IPS-18a (cell line): ENCODE data around the gene HSPA14.
"Not testable (repeated sequence)": the region's sequence is repeated elsewhere in the genome, so short reads cannot be mapped to it uniquely, and the experiment has no call there.

Source experiments
- H3K27ac ChIP-seq: one replicate; pipeline ENCODE4 v1.5.1; 2013; ENCODE audit warnings: low read length
- H3K27me3 ChIP-seq: one replicate; pipeline ENCODE4 v1.6.1; 2013; ENCODE audit warnings: mild to moderate bottlenecking, low read length; ENCODE audit not compliant: control insufficient read depth, insufficient read depth
- H3K36me3 ChIP-seq: one replicate; pipeline ENCODE4 v1.6.1; 2013; ENCODE audit warnings: low read depth, low read length; ENCODE audit not compliant: control insufficient read depth
- H3K4me1 ChIP-seq: one replicate; pipeline ENCODE4 v1.6.1; 2013; ENCODE audit warnings: low read depth, low read length; ENCODE audit not compliant: control insufficient read depth
- H3K4me3 ChIP-seq: one replicate; pipeline ENCODE4 v1.5.1; 2013; ENCODE audit warnings: low read length
- H3K9ac ChIP-seq: one replicate; pipeline ENCODE4 v1.6.1; 2013; ENCODE audit warnings: mild to moderate bottlenecking, low read length, moderate library complexity
- H3K9me3 ChIP-seq: one replicate; pipeline ENCODE4 v1.6.1; 2013; ENCODE audit warnings: low read depth, low read length; ENCODE audit not compliant: control insufficient read depth

HSPA14 gene

DNA sequence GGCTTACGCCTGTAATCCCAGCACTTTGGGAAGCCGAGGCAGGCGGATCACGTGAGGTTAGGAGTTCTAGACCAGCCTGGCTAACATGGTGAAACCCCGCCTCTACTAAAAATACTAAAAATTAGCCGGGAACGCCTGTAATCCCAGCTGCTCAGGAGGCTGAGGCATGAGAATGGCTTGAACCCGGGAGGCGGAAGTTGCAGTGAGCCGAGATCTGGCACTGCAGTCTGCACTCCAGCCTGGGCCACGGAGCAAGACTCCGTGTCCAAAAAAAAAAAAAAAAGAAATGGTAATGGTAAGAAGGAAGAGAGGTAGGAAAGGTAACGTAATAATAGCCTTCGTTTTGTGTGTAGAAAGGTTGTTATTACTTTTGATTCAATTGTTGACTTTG is 1.2 kb downstream of the HSPA14 start:
- peaks cover 44% of the 10 kb centered on the region for H3K36me3 ChIP-seq

DNA sequence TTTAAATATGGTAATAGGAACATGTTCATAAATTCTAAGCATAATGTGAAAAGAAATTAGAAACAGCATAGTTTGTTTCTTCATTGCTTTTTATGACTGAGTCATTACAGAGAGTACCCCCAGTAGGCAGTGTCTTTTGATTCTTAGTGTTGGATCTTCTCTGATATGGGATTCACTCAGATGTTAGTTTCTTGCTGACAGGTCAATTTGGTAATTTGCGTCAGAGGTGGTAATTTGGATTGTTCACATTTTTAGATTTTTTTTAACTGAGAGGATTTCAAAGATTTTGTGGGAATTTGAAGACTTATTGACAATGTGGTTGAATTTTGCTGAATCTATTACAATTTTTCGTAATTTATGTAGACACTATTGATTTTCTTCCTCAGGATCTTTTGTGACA is 2.1 kb downstream of the HSPA14 start:
- no peak overlapping the region for H3K9ac ChIP-seq
- no peak overlapping the region for H3K4me3 ChIP-seq
- no peaks in the 10 kb centered on the region for H3K9me3 ChIP-seq
- no peaks in the 10 kb centered on the region for H3K27me3 ChIP-seq
- peaks cover 8% of the 10 kb centered on the region for H3K4me1 ChIP-seq
- no peak overlapping the region for H3K27ac ChIP-seq
- H3K36me3 ChIP-seq = peaks cover 52% of the 10 kb centered on the region

More for the DNA sequence above, 1.2 kb downstream of the HSPA14 start:
- Histone ChIP-seq H3K9me3 (no peaks in the 10 kb centered on the region), H3K4me3 (peak overlapping the region; percentile 92), H3K27ac (no peak overlapping the region), H3K9ac (peak overlapping the region; percentile 96), H3K4me1 (peaks cover 8% of the 10 kb centered on the region), H3K27me3 (no peaks in the 10 kb centered on the region)

DNA sequence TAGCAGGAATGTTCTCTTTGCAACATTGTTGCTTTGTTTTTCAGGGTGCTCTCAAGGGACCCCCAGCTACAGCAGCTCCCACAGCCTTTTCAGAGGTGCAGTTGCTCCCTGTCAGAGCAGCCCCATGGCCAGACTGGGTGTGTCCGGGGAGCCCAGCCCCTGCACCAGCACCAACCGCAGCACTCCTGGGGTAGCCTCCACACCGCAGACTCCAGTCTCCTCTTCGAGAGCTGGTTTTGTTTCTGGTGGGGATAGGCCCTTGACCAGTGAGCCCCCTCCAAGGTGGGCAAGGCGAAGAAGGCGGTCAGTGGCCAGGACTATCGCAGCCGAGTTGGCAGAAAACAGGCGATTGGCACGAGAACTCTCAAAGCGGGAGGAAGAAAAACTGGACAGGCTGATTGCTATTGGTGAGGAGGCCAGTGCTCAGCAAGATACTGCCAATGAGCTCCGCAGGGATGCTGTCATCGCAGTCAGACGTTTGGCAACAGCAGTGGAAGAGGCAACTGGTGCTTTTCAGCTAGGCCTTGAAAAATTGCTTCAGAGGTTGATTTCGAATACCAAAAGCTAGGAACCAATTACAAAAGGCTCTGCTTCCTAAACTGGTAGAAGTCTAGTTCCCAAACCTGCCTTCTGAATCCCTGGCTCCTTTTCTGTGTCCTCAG is 5.4 kb downstream of the HSPA14 start:
- no peaks in the 10 kb centered on the region for H3K27me3 ChIP-seq

DNA sequence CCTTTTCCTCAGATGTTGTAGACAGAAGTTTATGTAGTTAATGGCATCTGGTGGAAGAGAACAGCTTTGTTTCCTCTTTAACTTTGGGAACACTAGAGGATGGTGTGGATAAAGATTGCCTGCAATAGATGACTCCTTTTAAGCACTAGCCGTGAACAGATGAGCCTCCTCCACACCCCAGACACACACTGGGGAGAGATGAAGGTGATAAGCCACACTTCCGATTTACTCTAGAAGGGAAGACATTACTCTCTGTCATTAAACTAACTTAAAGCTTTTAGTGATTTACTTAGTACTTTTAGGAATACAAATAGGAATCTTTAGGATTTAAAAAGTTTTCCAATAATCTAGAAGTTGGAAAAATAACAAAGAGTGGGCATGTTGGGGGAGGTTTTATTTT is 6.8 kb downstream of the HSPA14 start:
- H3K36me3 ChIP-seq = peaks cover 62% of the 10 kb centered on the region
- no peak overlapping the region for H3K9ac ChIP-seq
- H3K27me3 ChIP-seq = no peaks in the 10 kb centered on the region
- H3K27ac ChIP-seq = no peak overlapping the region
- no peaks in the 10 kb centered on the region for H3K4me1 ChIP-seq
- H3K9me3 ChIP-seq = no peaks in the 10 kb centered on the region
- no peak overlapping the region for H3K4me3 ChIP-seq

More for the DNA sequence above, 5.4 kb downstream of the HSPA14 start:
- no peak overlapping the region for H3K27ac ChIP-seq
- peaks cover 4% of the 10 kb centered on the region for H3K4me1 ChIP-seq
- no peak overlapping the region for H3K4me3 ChIP-seq
- H3K9me3 ChIP-seq = no peaks in the 10 kb centered on the region
- H3K36me3 ChIP-seq = peaks cover 53% of the 10 kb centered on the region
- H3K9ac ChIP-seq = no peak overlapping the region

DNA sequence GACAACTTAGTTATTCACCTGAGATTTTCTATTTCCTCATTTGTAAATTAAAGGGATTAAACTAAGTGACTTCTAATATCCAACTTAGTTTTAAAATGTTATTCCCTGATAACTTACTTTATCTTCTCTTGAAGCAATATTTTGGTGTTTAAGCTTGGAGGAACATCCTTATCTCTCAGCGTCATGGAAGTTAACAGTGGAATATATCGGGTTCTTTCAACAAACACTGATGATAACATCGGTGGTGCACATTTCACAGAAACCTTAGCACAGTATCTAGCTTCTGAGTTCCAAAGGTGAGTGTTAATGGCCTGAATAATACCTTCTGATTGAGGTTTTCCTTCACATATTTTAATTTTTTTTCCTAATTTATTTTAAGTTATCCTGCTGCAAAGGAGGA is 14.1 kb downstream of the HSPA14 start:
- peaks cover 52% of the 10 kb centered on the region for H3K36me3 ChIP-seq
- H3K9ac ChIP-seq = no peak overlapping the region
- no peaks in the 10 kb centered on the region for H3K4me1 ChIP-seq
- H3K9me3 ChIP-seq = no peaks in the 10 kb centered on the region
- no peaks in the 10 kb centered on the region for H3K27me3 ChIP-seq
- no peak overlapping the region for H3K27ac ChIP-seq
- no peak overlapping the region for H3K4me3 ChIP-seq

DNA sequence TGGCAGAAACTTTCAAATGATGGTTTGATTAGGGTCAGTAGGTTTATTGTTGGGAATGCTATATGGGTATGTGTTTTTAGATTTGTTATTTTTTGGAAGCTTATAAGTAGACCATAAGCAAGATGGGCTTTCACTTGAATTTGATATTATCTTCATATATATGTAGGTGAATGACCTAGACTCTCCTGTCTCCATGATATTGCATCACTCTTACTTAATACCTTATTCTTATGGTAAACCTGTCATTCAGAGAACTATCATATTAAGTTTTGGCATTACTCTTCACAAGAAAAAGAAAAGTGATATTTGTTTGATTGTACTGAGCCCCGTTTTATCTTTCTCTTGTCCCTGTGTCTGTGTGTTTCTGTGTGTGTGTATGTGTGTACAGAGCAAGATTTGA is 17.3 kb downstream of the HSPA14 start:
- H3K4me1 ChIP-seq = no peaks in the 10 kb centered on the region
- H3K27me3 ChIP-seq = no peaks in the 10 kb centered on the region
- peaks cover 44% of the 10 kb centered on the region for H3K36me3 ChIP-seq
- H3K9ac ChIP-seq = no peak overlapping the region
- no peaks in the 10 kb centered on the region for H3K9me3 ChIP-seq
- H3K4me3 ChIP-seq = no peak overlapping the region
- H3K27ac ChIP-seq = no peak overlapping the region

DNA sequence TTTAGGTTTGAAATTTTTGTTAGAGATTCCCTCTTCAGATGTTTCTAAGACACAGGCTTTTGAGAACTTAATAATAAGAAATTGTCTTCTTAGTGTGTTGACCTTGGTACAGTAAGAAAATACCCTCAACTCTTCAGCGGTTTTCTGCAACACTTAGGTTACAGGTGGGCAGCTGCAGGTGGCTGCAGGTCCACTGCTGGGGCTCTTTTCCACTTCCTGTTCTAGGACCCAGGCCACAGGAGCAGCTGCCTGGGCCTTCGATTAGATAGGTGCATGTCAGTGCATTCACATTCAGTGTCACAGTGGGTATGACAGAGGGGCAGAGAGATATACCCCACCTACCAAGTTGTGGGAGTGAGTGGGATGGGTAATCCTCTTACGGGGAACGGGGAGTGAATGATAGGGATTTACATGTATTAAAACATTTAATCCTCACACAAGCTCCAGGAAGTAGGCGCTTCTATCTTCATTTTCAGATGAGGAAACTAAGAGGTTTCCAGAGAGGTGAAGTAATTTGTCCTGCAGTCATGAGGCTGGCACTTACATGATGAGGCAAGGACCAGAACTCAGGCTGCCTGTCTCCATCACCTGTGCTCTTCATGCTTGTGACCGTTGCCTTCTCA is 20.3 kb downstream of the HSPA14 start:
- Histone ChIP-seq H3K27me3 (no peaks in the 10 kb centered on the region), H3K9me3 (no peaks in the 10 kb centered on the region), H3K27ac (no peak overlapping the region), H3K36me3 (peaks cover 32% of the 10 kb centered on the region), H3K4me3 (no peak overlapping the region), H3K9ac (no peak overlapping the region), H3K4me1 (no peaks in the 10 kb centered on the region)

DNA sequence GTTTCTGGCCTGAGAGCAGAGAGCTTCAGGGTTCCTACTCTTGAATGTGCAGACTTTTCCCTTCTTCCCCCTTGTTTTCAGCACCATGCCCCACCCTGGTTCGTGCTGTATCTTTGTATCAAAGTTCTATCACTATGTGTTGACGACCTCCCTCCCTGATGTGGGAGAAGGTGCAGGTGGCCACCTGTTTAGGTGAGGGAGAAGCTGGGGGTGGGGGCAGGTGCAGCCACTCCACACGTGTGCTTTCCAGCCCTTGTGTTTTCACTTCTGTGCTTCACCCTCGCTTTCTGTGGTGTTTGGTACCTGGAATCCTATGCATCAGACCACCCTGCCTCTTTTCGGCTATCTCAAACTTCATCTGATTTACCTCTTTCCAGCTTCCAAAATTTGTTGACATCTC is 20.9 kb downstream of the HSPA14 start:
- peaks cover 31% of the 10 kb centered on the region for H3K36me3 ChIP-seq
- H3K27ac ChIP-seq = no peak overlapping the region
- no peaks in the 10 kb centered on the region for H3K4me1 ChIP-seq
- H3K27me3 ChIP-seq = no peaks in the 10 kb centered on the region
- no peak overlapping the region for H3K9ac ChIP-seq
- no peaks in the 10 kb centered on the region for H3K9me3 ChIP-seq
- H3K4me3 ChIP-seq = no peak overlapping the region

DNA sequence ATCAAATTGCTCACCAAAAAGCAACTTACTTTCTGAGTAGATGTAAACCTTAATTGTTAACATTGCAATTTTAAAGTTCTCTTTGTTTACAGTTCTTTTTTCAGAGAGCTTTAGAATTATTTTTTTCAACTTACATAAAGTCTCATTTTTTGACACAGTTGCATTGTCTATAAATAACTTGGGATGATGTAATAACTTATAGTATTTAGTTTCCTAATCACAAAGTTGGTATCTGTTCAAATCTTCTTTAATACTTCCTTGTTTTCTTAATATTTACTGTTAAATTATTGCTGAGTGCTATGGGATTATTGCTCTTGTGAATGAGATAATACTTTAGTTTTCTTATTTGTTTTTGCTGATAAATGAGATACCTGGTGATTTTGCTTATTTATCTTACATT is 21.7 kb downstream of the HSPA14 start:
- no peak overlapping the region for H3K9ac ChIP-seq
- H3K36me3 ChIP-seq = peaks cover 25% of the 10 kb centered on the region
- H3K4me1 ChIP-seq = no peaks in the 10 kb centered on the region

DNA sequence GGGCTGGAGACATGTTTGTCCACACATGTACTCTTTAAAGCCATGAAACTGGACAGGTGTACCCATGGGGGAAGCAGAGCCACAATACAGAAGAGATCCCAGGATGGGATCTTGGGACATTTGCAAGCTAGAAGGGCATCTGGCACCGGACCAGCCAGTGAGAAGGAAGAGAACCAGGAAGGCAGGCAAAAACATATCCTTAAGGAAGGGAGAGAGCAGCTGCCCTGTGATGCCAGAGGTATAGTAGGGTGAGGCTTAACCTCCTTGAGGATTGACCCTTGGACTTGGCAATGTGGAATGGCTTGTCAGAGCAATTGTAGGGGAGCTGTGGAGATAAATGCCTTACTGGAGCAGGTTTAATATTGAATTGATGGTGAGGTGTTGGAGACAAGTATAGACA is 22.7 kb downstream of the HSPA14 start:
- no peaks in the 10 kb centered on the region for H3K4me1 ChIP-seq
- no peak overlapping the region for H3K27ac ChIP-seq
- H3K4me3 ChIP-seq = no peak overlapping the region
- H3K9ac ChIP-seq = no peak overlapping the region
- no peaks in the 10 kb centered on the region for H3K9me3 ChIP-seq
- H3K36me3 ChIP-seq = peaks cover 21% of the 10 kb centered on the region
- H3K27me3 ChIP-seq = no peaks in the 10 kb centered on the region

More for the DNA sequence above, 21.7 kb downstream of the HSPA14 start:
- no peaks in the 10 kb centered on the region for H3K27me3 ChIP-seq
- H3K9me3 ChIP-seq = no peaks in the 10 kb centered on the region
- H3K4me3 ChIP-seq = no peak overlapping the region
- H3K27ac ChIP-seq = no peak overlapping the region

DNA sequence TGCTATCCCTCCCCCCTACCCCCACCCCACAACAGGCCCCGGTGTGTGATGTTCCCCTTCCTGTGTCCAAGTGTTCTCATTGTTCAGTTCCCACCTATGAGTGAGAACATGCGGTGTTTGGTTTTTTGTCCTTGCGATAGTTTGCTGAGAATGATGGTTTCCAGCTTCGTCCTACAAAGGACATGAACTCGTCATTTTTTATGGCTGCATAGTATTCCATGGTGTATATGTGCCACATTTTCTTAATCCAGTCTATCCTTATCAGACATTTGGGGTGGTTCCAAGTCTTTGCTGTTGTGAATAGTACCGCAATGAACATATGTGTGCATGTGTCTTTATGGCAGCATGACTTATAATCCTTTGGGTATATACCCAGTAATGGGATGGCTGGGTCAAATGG is 26.4 kb downstream of the HSPA14 start:
- not testable (repeated sequence) for H3K27ac ChIP-seq, H3K9ac ChIP-seq, H3K27me3 ChIP-seq, H3K9me3 ChIP-seq, H3K4me1 ChIP-seq, H3K4me3 ChIP-seq
- H3K36me3 ChIP-seq = peaks cover 34% of the 10 kb centered on the region

DNA sequence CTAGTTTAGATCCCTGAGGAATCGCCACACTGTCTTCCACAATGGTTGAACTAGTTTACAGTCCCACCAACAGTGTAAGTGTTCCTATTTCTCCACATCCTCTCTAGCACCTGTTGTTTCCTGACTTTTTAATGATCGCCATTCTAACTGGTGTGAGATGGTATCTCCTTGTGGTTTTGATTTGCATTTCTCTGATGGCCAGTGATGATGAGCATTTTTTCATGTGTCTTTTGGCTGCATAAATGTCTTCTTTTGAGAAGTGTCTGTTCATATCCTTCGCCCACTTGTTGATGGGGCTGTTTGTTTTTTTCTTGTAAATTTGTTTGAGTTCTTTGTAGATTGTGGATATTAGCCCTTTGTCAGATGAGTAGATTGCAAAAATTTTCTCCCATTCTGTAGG is 26.8 kb downstream of the HSPA14 start:
- not testable (repeated sequence) for H3K4me1 ChIP-seq, H3K9me3 ChIP-seq, H3K27me3 ChIP-seq, H3K27ac ChIP-seq, H3K9ac ChIP-seq, H3K4me3 ChIP-seq
- peaks cover 38% of the 10 kb centered on the region for H3K36me3 ChIP-seq
